ENCODE measurements around the gene WRNIP1. TPM values are rescaled to one million over a fixed set of nuclear protein-coding genes. Genes with fewer than 3 reads are reported as not detected.

Gene WRNIP1
- total and polyA plus RNA-seq, 9 of the 15 experiments (the other 6 are each of a cell fraction or from before 2014, with no cell fraction given), result 13.2 to 63.6 (median 48.6) TPM

GRCh38 chr6:2765166-2765895 is at the start of gene WRNIP1 (continued):
- TF ChIP-seq MGA (IDR thresholded peaks at IDR 0.05) (peak; percentile 4; the same call in 1 of the 2 replicates), GTF2E2 (tag; IDR thresholded peaks at IDR 0.05) (peak; percentile 89), GABPB1 (CRISPR knock-in tag; IDR thresholded peaks at IDR 0.05) (peak; percentile 83), NFYB (IDR thresholded peaks at IDR 0.05; ENCODE audit: extremely low read depth, insufficient read length) (peak; percentile 18), ZNF717 (CRISPR knock-in tag; IDR thresholded peaks at IDR 0.05) (no peak), RNF2 (IDR thresholded peaks at IDR 0.05) (peak; percentile 46; the same call in 1 of the 2 replicates), U2AF1 (optimal IDR thresholded peaks at IDR 0.05; ENCODE audit: low read depth, low read length) (peak; percentile 48), TGIF2 (CRISPR knock-in tag; IDR thresholded peaks at IDR 0.05) (0 out of 2 replicates have a peak, but pooled peaks have one; percentile 34), CREM (IDR thresholded peaks at IDR 0.05; ENCODE audit: low read depth) (peak; percentile 94), ZC3H11A (IDR thresholded peaks at IDR 0.05; ENCODE audit: low read depth, low read length) (peak; percentile 33; the same call in 1 of the 2 replicates), NEUROD1 (IDR thresholded peaks at IDR 0.05; ENCODE audit: borderline replicate concordance, low read depth, low read length, partially characterized antibody) (peak; percentile 39), HIVEP1 (CRISPR knock-in tag; IDR thresholded peaks at IDR 0.05) (no peak), TARDBP (IDR thresholded peaks at IDR 0.05) (0 out of 2 replicates have a peak, but pooled peaks have one; percentile 59), ETV5 (CRISPR knock-in tag; IDR thresholded peaks at IDR 0.05; ENCODE audit: low read depth) (peak; percentile 68; the same call in 1 of the 2 replicates), ZNF766 (CRISPR knock-in tag; conservative IDR thresholded peaks at IDR 0.05) (peak; percentile 87), FOSL1 (tag; conservative IDR thresholded peaks at IDR 0.05) (peak; percentile 39; the same call in 1 of the 2 replicates), ZNF24 (IDR thresholded peaks at IDR 0.05) (peak; percentile 51)
